ENCODE results near the gene ZNF592.
A peak's percentile ranks its signal among the peaks of the same experiment; 100 is the strongest.

Gene ZNF592

GRCh38 chr15:84748274-84749110, at the start of gene ZNF592:
Gene ZNF592 (plus strand): TSS chr15:84748592. CDS start chr15:84782676, 34,084 bp downstream.
- DNase-seq = peak; percentile 73

DNA sequence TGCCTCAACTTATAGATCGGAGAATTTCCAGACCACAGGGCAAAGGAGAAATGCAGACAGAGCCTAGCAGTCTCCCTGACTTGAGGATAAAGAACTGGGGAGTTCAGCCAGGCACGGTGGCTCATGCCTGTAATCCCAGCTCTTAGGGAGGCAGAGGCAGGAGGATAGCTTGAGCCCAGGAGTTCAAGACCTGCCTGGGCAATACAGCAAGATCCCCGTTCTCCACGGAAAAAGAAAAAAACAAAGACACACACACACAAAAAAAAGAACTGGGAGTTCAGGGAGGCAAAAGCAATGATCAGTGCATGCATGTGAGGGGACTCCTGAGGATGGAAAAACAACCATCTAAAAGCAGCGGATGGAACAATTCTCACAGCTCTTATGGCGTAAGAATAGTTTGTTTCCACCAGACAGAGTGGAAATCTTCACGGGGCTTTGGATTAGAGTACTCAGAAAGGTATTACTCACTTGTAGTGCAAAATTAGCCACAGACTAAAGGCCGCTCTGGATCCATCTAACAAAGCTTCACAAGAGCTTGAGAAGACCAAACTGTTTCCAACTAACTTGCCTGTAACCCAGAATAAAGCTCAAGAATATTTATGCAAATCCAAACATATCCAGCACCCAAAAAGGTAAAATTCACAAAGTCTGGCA, 48.7 kb upstream of the ZNF592 start:
- DNase-seq = no peak

DNA sequence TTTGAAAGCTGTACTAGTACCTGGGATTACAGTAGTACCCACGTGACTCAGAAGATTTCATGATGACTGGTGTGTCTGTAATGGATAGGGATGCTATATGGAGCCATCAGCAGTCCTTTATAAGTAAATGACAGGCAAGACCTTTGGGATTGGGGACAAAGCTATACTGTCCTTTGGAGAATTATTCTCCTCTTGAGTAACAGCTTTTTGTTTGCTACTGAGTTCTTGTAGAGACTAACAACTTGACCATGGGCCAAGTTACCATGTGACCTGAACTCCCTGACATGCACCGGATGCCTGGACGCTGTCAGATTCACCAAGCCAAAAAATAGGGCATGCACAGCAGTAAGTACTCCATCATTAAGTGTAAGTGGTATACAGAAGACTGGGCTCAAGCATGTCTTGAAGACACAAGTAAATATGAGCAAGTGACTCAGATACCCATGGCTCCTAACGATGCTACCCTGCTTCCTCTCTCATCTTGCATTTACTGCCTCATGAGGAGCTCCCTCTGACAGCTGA, 45.4 kb upstream of the ZNF592 start:
- DNase-seq = no peak

DNA sequence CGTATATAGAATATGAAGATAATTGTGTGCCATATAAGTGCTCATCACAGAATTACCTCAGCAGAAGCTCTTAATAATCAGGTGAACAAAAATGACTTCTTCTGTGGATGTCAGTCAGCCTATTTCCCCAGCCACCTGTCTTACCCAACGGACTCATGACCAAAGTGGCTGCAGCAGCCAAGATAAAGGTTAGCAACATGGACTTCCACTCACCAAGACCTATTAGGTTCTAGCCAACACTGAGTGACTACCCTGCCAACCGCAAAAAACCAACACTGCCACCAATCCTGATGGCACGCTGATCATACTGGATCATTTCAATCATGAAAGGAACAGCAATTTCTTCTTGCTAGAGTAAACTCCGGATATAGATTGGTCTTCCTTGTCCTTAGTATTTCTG, 44.6 kb upstream of the ZNF592 start:
- no peak for DNase-seq

DNA sequence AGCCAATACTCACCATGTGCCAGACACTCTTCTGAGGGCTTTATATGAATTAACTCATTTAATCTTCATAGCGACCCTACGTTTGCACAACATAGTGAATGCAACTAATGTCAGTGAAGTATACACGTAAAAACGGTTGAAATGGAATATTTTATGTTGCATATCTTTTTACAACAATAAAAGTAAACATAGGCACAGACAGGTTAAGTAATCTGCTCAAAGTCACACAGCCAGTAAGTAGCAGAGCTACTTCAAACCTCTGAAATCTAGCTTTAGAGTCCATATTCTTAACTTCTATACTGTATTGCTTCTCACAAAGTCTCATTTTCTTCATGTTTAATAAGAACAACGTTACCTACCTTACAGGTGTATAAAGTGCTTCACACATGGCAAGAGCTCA, 34.0 kb upstream of the ZNF592 start:
- DNase-seq = no peak

- no peak for DNase-seq
These were observed 33.6 kb upstream of the ZNF592 start for GRCh38 chr15:84714821-84715220.

DNA sequence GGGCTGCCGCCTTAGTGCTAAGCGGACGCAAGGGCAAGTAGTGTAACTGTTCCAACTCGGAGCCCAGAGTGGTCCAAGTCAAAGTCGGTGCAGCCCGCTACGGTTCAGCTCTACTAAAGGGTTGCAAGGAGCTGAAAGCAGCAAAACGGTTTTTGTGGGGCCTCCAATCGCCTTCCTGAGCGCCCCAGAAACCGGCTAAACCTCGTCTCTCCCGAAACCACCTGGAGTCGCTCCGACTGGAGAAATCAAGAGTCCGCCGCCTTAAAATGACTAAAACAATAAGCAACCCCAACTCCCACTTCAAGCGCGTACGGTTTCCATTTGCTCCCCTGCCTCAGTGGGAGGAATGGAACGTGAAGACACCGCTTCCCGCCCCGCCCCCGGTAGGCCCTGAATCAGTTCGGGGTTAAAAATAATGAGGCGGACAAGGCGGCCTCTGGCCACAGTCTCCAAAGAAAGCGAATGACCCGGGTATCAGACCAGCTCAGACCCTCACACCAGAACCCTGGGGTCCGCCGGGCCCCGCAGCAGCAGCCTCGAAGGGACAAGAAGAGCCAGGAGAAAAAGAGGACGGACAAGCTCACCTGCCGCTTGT, 32.9 kb upstream of the ZNF592 start:
- DNase-seq = peak; percentile 47

GRCh38 chr15:84716036-84716732, 32.2 kb upstream of the ZNF592 start, which contains the start of gene SEC11A:
Gene SEC11A (minus strand): TSS chr15:84716139. CDS start chr15:84716075, 64 bp downstream.
- DNase-seq = peak; percentile 95

DNA sequence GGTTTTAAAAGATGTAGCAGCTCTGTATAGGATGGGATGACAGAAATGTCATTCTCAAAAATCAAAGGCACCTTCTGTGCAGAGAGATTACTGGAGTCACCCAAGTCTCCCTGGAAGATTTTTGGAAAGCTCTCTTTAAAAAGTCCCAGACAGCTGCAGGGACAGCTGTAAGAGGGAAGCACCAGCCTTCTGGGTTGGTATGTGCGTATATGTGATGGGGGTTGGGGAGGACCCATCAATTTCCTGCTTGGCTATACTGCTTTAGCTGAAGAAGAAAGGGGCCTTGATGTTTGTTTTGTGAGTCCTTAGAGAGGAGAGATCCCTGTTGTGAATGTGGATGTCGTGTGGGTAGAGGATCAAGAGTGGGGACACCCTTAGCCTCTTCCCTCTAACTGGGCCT, 27.0 kb upstream of the ZNF592 start:
- DNase-seq = no peak

DNA sequence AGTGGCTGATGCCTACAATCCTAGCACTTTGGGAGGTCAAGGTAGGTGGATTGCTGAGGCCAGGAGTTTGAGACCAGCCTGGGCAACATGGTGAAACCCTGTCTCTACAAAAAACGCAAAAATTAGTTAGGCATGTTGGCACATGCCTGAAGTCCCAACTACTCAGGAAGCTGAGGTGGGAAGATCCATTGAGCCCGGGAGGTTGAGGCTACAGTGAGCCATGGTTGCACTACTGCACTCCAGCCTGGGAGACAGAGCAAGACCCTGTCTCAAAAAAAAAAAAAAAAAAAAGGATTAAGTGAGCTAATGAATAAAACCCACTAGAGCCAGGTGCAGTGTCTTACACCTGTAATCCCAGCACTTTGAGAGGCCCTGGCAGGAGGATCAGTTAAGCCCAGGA, 25.8 kb upstream of the ZNF592 start:
- DNase-seq = no peak

- peak; percentile 29 for DNase-seq
These were observed 23.3 kb upstream of the ZNF592 start for GRCh38 chr15:84725001-84725491.

DNA sequence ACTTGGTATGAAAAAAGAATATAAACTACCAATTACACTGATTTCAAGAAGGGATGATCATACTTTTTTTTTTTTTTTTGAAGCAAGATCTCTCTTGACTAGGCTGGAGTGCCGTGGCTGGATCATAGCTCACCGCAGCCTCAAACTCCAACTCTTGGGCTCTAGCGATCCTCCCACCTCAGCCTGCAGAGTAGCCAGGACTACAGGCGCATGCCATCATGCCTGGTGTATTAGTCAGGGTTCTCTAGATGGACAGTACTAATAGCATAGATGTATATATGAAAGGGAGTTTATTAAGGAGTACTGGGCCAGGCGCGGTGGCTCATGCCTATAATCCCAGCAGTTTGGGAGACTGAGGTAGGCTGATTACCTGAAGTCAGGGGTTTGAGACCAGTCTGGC, 21.0 kb upstream of the ZNF592 start:
- no peak for DNase-seq

- DNase-seq = no peak
These were observed 16.6 kb upstream of the ZNF592 start for GRCh38 chr15:84731774-84732173.

- peak; percentile 84 for DNase-seq
These were observed 13.5 kb upstream of the ZNF592 start for GRCh38 chr15:84734794-84735479.

GRCh38 chr15:84735480-84736061, 12.8 kb upstream of the ZNF592 start:
- peak; percentile 31 for DNase-seq

- no peak for DNase-seq
These were observed 12.0 kb upstream of the ZNF592 start for GRCh38 chr15:84736375-84736774.

GRCh38 chr15:84737005-84737404, 11.4 kb upstream of the ZNF592 start:
- DNase-seq = no peak

GRCh38 chr15:84740691-84741090, 7.7 kb upstream of the ZNF592 start:
- no peak for DNase-seq

DNA sequence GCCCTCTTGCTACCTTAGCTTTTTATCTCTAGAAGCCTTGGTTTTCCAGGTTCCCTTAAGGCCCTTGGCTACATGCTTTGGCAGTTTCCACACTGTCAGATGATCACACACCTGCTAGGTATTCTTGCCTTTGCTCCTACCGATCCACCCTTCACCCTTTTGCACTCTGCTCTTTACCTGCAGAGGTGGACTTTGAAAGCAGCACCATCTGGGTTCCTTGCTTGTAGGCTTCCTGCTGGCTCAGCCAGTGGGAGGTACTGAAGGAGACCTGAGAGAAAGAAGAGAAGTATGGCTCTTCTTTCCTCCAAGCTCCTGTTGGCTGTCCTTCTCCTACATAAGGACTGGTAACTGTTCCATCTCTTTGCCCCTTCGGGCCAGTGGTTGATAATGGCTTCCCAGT, 7.3 kb upstream of the ZNF592 start:
- DNase-seq = no peak

DNA sequence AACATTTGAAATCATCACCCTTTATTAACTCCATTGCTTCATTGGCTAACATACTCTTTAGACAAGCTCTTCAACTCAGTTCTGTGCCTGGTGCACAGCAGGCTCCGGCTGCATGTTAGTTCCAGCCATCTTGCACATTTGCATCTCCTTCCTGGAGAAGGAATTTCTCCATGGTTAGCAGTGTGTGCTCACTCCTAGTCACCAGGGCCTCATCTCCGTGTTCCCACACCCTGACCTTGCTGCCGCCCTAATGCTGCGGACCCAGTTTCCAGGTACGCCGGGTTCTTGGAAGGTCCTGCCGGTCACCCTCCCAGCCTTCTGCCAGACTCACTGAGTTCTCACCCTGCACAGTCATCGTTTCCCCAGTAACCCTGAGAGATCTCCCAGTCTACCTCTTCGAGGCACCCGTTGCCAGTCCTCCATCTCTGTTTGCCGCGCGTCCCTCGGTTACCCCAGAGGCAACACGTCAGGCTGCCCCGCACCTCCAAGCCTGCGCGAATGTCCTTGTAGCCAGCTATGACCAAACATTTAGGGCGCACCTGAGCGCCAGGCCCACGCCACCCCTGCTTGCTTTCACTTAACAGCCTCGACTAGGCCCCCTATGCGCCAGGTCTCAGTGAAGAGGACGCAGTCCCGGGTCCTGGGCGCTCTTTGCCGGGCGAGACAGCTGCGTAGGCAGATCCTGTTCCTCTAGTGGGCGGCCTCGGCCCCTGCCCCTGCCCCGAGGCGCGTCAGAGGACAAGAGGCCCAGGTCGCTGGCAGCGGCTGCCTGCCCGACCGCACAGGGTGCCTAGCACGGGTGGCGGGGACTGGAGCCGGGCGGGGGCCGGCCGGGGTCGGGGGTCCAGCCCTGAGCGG, 747 bp upstream of the ZNF592 start:
- DNase-seq = peak; percentile 76

Data from hematopoietic multipotent progenitor cell treated with erythropoietin and hydrocortisone succinate and interleukin-3 and kit ligand, for 8 days (in vitro differentiated cells).